Measurements from ENCODE around the gene VTI1A.
"Not testable (repeated sequence)": the region's sequence is repeated elsewhere in the genome, so short reads cannot be mapped to it uniquely, and the experiment has no call there.

Gene VTI1A

DNA sequence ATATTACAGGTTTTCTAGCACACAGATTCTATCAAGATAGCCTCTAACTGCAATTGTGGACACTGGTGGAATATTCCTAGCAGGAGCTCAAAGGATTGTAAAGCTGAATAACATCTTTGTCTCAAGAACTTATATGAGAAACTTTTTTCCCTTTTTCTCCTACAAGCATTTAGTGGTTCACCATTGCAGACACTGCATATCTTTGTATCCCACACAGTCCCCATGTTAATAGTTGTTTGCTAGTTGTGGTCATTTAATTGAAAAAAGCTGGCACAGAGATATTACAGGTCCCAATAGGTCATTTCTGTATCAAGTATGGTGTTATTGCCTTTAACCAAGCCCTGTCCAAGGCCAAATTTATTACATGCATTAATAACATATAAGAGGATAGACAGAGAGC is 276.9 kb downstream of the VTI1A start:
- DNase-seq (ENCODE audit: low read depth) = no peak

DNA sequence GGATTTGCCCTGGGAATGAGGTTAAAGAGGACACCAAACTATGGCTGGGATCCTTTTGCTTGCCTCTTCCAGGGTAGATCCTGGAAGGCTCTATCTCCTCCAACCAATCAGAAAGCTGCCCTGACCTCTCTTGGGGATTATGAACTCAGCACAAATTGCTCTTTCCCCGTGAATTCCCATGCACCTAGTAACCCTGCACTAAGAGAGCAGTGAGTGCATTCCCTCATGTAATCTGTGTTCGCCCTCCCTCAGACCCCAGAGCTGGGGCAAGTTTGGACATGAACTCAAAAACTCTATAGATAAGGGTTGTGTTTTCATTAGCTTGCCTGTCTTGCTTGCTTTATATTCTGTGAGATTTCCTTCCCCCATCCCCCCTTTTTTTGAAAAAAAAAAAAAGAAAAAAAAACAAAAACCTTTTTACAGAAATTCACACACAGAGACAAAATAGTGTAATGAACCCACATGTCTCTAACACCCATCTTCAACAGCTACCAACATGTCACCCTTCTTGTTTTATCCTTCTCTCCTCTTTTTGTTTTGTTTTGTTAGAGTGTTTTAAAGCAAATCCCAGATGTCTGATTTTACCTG is 277.5 kb downstream of the VTI1A start:
- no peak for DNase-seq (ENCODE audit: low read depth)

DNA sequence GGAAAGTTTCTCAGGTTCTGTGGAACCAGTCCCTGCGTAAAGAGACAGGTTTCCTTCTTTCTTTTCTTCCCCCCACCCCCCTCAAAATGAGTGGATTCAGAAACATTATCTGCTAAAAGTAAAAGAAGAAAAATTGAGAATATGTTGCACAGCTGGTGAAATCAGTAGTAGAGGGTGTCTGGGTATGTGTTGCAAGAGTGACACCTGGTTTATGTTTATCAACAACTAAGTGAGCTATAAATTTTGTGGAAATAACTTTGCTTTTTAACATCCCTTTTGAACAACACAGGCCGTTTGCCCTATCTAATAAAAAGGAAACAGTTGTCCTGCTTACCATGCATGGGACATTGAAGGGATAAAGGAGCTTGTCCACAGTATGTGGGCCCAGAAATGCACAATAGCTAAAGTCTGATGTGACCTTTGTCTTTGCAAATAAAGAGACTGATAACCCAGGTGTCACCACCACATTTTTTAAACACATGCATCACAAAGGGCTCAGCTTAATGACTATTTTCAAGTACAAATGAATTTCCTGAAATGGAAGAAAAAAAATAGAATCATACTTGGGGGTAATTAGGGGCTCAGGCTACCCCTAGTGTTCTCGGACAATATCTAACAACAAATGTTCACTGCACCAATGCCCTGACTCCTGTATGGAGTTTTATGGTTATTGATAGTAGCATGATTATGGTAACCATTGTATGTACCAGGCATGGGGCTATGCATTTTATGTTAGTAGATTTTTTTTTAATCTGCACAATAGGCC is 281.3 kb downstream of the VTI1A start:
- no peak for DNase-seq (ENCODE audit: low read depth)

DNA sequence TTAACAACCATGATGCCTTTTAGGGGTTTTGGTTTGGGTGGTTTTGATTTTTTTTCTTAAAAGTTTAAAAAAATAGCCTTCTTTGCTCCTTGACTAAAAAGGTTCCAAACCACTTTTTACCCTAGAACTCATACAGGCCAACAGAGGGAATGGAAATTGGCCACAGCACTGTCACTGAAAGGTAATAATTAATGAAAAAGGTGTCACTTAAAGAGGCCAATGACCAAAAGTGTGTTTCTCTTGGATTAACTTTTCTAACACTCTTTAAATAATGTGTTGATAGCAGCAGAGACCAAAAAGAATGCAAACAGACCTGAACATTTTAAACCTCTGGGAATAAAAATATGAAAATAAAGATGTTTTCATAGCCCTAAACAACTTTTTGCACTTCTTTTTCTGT is 282.0 kb downstream of the VTI1A start:
- no peak for DNase-seq (ENCODE audit: low read depth)

DNA sequence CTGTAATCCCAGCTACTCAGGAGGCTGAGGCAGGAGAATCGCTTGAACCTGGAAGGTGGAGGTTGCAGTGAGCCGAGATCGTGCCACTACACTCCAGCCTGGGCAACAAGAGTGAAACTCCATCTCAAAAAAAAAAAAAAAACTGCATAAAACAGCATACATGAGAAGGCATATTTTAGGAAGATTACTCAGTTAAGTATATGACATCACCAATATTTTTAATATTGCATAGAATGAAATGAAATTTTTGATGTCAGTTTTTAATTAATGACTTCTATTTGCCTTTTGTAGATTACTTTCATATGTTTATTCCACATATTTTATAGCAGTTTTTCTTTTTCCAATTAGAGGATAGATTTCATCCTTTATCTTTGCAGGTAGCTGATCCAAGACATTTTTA is 284.4 kb downstream of the VTI1A start:
- DNase-seq (ENCODE audit: low read depth) = not testable (repeated sequence)

DNA sequence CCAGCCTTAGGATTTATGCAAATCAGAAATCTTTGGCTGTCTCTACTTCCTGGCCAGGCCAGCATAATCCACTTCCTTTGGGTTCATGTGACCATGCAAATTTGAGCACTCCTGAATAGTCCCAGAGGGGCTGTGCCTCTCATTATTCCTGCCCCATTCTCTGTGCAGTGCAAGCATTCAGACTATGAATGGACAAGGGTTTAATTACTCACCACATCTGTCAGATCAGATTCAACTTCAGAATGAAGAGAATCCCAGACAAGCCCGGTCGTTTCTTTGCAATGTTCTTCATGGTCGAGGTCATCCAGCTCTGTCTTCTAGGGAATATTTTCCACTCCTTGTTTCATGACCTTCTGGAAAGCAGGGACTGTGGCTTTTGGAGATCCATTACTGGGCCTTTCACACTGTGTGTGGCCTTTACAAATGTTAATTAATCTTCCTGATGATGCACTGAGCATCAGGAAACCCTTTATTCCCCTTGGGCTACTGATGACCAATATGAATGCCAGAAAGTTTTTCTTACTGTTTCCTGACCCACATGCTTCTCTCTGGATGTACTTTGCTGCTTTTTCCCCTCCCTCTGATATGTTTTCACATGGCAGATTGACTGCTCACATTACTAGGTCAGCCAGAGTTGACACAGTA is 285.4 kb downstream of the VTI1A start:
- no peak for DNase-seq (ENCODE audit: low read depth)

DNA sequence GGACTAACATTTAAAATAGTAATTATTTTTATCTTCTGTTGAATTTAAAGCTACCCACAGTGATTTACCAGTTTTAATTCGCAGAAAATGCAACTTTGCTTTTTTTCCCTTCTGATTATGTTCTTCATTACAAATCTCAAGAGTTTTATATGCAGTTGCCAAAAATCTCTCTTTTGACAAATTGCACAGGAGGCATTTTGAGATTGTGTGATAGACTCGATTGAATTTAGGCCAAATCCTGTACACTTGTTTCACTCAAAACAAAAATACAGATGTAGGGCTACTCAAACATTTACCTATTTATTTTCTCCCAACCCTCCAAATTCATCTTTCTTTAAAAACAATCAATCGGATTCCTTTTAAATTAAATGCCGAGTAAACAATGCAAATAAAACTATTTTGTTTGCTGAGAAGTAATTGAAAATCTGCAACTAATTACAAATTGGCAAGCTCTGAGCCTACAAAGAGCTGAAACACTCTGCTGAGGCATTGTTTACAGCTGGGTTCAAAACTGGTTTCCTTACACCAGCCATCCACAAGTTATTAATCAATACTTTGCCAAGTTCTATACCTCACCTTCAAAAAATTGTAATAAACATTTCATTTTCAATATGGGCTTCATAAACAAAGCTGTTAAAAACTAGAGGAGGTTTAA is 288.2 kb downstream of the VTI1A start:
- no peak for DNase-seq (ENCODE audit: low read depth)

DNA sequence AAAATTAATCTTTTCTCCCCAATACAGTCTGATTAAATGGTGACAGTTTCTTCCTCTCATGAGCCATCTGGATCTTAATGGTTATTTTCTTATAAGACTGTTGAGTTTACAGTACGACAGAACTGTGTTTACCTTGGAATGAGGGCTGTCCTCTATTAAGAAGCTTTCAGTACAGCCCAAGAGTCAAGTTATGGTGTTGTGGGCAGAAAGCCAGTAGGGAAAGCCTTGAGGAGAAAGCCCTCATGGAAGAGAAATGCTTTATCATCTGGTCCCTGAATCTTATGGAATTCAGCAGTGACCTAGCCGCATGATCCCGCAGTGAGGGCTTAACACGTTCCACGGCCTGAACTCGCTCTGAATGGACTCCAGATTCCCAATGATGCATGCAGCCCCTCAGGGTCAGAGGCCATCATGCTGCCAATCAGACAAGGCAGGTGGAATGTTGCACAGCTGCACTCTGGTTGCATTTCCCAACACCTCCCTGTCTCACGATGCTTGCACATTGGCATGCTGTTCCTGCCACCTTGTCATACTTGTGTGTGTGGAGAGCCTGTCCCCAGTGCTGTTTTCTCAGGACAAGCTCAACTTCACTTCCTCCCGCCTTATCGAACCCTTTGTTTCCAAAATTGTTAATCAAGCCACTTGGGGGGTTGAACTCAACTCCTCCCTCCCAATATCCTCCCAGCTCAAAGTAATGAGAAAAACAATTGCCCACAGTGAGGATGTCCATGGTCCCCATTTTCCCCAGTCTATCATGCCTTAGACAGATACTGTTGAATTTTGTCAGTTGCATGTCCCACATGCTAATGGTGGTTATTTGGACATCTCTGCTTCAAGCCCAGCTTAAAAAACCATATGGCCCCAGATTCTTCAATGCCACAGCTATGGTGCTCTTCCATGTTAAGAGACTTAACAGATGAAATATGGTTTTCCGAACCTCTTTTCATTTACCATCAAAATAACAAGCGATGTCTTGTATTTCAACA is 291.9 kb downstream of the VTI1A start:
- peak; percentile 42 for DNase-seq (ENCODE audit: low read depth)

DNA sequence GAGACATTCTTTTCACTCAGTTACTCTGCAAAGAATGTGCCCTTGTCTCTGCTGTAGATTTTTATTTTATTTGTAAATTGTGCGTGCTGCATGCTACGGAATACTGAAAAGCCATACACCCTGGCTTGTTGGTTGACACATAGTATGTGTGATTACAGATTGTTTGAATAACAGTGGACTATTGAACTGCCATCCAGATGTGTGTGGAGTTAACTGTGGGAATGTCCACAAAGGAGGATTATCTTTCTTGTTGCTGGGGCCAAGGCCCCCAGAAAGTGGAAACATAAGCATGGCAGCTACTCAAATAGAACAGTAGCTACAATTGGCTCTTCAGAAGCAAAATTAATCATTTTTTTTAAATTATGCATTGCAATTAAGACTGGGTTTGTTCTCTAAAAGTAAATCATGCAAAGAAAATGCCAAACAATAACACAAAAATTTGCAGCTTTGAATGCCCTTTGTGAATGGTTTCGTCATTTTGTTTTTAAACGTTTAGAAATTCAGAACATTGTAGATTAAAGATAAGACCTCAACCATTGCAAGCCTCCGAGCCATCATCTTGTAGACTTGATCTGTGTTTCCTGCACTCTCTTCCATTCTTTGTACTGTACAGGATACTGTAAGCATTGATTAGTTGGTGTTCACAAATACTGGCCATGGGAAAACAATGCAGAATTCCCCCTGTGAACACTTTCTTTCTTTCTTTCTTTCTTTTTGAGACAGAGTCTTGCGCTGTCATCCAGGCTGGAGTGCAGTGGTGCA is 292.8 kb downstream of the VTI1A start:
- DNase-seq (ENCODE audit: low read depth) = no peak

DNA sequence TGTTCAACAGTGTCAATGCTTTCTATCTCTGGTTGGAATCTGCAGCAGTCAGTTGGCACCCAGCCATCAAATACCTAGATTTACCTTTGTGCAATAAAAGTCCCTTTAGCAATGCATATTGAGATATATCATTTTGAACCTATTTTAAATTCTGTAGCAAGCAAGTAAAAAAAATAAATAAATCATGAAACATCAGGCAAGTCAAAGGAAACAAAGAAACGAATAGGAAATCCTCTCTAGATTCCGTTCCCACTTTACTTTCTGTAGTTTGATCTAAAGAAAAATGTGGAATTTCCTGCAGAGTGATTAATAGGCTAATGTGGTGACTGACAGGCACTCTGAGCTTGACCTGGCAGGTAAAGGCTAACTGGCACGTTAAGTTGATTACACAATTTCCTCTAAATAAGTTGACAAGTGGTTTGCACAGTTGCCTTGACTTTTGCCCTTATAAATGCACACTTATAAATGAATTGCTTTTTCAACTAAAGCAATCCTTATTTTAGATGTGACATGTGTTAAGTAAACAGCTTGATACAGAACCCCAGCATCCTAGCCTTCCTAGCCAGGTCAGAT is 294.9 kb downstream of the VTI1A start:
- no peak for DNase-seq (ENCODE audit: low read depth)

DNA sequence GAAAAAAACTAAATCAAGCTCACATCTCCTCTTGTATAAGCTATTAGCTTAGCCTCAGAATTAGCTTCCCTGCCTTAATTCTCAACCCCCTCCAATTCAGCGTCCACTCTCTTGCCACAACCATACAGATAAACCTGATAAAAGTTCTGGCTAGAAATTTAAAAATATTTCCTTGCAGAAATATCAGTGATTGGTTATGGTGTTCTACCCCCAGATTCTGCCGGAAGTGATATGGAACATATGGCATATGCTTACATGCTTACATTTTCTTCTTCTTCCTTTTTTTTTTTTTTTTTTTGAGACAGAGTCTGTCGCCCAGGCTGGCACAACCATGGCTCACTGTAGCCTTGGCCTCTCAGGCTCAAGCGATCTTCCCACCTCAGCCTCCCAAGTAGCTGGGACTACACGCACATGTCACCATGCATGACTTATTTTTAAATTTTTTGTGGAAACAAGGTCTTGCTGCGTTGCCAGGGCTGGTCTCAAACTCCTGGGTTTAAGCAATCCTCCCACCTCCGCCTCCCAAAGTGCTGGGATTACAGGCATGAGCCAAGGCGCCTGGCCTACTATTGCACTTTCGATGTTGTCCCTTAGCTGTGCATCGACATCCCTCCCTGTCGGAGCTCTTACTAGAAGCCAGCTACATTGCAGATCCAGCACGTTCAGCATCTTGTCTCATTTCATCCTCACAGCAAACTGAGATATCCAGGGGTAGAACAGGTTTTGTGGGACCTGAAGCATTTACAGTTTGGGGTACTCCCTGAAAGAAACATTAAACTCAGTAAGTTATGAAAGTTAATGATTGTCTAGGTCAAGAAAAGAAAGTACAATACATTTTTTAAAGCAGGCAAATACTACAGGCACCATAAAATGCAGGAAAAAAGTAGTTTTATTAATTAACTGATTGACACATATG is 297.4 kb downstream of the VTI1A start:
- no peak for DNase-seq (ENCODE audit: low read depth)

DNA sequence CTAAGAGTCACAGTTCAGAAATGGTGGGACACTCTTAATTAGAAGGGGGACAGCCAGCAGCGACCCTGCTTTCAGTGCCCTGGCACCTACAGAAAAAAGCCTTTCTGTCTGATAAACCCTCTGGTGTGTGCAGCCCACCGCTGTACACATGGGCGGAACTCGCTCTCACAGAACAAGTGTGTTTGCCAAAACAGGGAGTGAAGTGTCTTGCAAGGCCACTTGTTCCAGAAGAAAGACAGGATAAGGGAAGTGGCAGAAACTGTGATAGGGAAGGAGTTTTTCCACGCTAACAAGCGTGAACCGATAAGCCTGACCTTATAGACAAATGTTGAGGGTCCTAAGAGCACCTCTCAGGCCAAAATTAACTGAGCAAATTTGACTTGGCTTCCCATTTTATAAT is 299.3 kb downstream of the VTI1A start:
- no peak for DNase-seq (ENCODE audit: low read depth)

DNA sequence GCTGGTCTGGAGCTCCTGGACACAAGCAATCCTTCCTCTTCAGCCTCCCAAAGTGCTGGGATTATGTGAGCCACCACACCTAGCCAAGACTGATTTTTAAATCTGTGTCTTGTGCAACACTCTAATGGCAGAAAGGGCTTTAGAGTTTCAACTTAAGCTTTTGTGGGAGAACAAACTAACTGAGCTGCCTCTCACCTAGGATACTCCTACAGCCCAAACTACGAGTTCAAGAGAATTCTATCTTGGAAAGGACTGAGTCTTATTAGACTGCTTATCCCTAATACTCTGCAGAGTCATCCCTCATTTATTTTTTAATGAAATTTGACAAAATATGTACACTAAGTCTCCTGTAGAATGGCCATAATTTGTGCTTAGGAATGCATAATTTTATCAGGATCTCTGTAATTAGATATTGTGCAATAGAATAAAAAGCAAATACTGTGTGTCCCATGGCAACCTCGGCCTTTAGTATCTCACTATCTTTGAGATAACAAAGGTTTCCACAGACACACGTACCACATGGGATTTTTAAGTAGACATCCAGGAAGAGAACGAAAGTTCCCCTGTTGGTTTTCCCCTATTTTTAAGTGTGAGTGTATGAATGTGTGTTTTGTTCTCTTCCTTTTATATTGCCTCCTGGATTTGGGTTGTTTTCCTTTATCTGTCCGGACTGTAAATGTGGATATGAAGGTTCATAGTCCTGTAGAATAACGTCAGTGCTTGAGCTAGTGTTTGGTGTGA is 303.6 kb downstream of the VTI1A start:
- DNase-seq (ENCODE audit: low read depth) = no peak

DNA sequence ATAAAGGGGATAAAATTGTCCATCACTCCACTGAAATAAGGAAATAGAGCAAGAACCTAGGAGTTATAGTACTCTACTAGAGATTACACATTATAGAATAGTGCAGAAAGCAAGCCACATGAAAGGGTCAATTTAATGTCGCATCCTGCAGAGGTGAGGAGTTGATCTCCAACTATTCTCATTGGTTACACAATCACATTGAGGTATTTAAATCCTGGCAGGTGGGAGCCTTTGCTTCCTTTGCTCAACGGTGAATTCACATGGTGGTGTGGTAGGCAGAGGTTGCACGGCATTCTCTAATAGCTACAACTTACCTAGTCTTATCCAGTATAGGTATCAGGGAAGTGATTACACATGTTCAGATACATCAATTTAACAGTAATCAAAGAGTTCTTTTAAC is 304.6 kb downstream of the VTI1A start:
- no peak for DNase-seq (ENCODE audit: low read depth)

DNA sequence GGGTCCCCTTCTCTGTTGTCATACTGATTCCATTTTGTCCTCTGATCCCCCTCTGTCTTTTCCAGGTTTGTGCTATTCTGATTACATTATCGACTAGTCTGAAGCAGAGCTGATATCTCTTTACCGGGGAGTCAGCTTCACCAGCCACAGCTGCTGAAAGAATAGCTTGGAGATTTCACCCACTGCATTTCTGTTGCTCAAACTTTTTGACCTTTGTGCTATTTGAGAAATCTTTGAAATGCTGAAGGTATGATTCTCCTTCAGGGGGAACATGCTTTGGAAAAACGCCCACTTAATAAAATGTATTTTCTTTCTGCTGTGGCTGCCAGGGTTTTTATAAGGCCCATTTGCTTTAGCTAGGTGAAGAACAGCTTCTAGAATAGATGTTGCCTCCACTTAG is 305.3 kb downstream of the VTI1A start:
- peak; percentile 71 for DNase-seq (ENCODE audit: low read depth)

DNA sequence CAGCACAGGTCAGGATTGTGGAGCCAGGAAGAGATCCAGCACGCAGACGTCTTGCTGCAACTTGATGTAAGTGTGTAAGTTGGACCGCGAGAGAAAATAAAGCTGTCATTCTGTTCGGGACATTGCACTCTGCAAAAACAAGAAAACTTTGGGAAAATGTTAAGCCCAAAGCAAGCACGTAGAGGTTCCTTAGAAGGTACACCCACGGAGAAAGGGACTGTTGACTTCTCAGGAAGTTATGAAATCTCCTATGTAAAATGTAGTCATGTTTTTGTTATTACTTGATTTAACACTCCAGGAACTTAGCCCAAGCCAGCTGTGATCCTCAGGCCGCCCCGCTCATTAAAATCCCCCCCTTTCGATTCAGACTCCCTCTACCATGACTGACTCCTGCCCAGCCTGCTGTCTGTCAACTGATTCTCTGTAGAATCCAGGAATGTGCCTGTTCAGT is 307.0 kb downstream of the VTI1A start:
- peak; percentile 73 for DNase-seq (ENCODE audit: low read depth)

DNA sequence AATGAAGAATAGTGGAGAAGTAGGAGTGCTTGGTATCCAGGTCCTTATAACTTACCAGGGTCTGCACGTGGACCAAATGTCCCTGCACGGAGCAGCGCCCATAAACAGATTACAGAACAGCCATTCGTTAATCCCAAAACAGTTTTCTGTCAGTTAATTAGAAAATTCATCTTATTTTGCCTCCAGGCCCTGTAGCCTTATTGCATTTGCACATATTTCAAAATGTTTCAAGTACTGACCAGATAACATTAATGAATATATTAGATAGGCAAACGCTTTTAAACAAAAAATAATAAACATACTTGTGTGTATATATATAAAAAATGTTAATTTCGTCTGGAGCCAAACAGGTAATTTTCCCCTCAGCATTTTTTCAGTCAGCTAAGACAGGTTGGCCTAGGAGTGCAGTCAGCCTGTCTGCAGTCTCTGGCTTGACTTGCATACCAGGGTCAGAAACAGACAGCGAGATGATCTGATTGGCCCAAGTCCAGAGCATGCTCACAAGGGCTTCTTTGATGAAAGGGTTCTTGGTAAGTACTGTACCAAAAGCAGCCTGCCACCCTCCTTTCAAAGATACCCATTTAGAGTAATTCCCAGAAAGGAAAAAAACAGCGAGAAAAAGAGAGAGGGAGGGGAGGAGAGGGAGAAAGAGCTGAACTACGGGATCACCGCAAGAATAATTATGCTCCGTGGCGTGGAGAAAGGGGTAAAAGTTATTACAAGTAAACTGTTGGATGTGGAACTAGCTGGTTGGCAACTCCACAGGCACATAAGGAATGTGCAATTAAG is 308.6 kb downstream of the VTI1A start:
- peak; percentile 45 for DNase-seq (ENCODE audit: low read depth)

DNA sequence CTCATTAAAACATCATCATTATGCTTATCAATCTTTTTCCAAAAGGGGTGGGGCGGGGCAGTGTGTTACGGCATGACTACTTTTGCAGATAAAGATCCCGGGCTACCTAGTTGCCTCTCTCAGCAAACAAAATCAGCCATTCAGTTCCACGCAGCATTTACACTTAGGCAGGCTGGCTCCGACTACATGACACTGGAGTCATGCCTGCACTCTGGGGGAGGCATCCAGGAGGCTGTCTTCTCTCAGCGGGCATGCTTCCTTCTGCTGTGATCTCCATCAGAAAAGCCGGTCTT is 309.2 kb downstream of the VTI1A start:
- DNase-seq (ENCODE audit: low read depth) = no peak

Measured in iris pigment epithelial cell (primary cell).